T follicular helper cell (primary cell): ENCODE data around the gene MRPS18C.

Experiments used
- DNase-seq: peaks from one replicate; pipeline ENCODE4 v3.0.0-alpha.2; 2020; ENCODE audit warnings: low read depth
- total RNA-seq, 2 experiments: gene quantifications; one replicate each; lab custom pipeline; 2026; lab: John Stamatoyannopoulos, UW

MRPS18C gene
- total RNA-seq, result 26.8 to 58.9 reads per million in 2 experiments

GRCh38 chr4:83455281-83456183, at the start of gene MRPS18C, which contains the start of gene HELQ:
TSS of gene MRPS18C (plus strand) at chr4:83456058. CDS start at chr4:83456078, 20 bp downstream.
TSS of gene HELQ (minus strand) at chr4:83455823. CDS start at chr4:83455693, 130 bp downstream.
- DNase-seq, result peak; percentile 94

- no peak for DNase-seq
These were observed 47.0 kb upstream of the MRPS18C start for GRCh38 chr4:83408908-83409307.

GRCh38 chr4:83413676-83414075, 42.2 kb upstream of the MRPS18C start:
- DNase-seq, result no peak

GRCh38 chr4:83417566-83417965, 38.3 kb upstream of the MRPS18C start:
- no peak for DNase-seq

GRCh38 chr4:83418211-83418610, 37.6 kb upstream of the MRPS18C start:
- no peak for DNase-seq

GRCh38 chr4:83431200-83431599, 24.7 kb upstream of the MRPS18C start:
- DNase-seq, result no peak

GRCh38 chr4:83436680-83437079, 19.2 kb upstream of the MRPS18C start:
- DNase-seq, result no peak

GRCh38 chr4:83438719-83439118, 17.1 kb upstream of the MRPS18C start:
- DNase-seq, result no peak

GRCh38 chr4:83440148-83440814, 15.6 kb upstream of the MRPS18C start:
- DNase-seq, result no peak

- no peak for DNase-seq
These were observed 15.0 kb upstream of the MRPS18C start for GRCh38 chr4:83440899-83441298.

GRCh38 chr4:83449009-83449408, 6.8 kb upstream of the MRPS18C start:
- DNase-seq, result no peak

- no peak for DNase-seq
These were observed 1.2 kb upstream of the MRPS18C start for GRCh38 chr4:83454686-83455085.

GRCh38 chr4:83456184-83456501, 285 bp downstream of the MRPS18C start:
- no peak for DNase-seq

- no peak for DNase-seq
These were observed 17.6 kb downstream of the MRPS18C start for GRCh38 chr4:83473423-83473822.

GRCh38 chr4:83473966-83474365, 18.1 kb downstream of the MRPS18C start:
- no peak for DNase-seq

GRCh38 chr4:83484500-83485461, 28.9 kb downstream of the MRPS18C start, which contains the start of gene ABRAXAS1:
TSS of gene ABRAXAS1 (minus strand) at chr4:83485100. CDS start at chr4:83485072, 28 bp downstream.
- DNase-seq, result peak; percentile 91

- no peak for DNase-seq
These were observed 30.7 kb downstream of the MRPS18C start for GRCh38 chr4:83486457-83487129.

GRCh38 chr4:83489711-83490326, 34.0 kb downstream of the MRPS18C start:
- DNase-seq, result no peak

GRCh38 chr4:83490876-83491450, 35.1 kb downstream of the MRPS18C start:
- DNase-seq, result no peak
